Measurements from ENCODE around the gene VWCE.

Gene VWCE

GRCh38 chr11:61294717-61295595 is at the start of gene VWCE:
TSS of gene VWCE (minus strand) at chr11:61295316. CDS start at chr11:61295037, 279 bp downstream.
- peak; percentile 48 to 54 for DNase-seq (ENCODE audit: low read depth in 2 of 2)

- no peak for DNase-seq (ENCODE audit: low read depth in 2 of 2)
Observed at GRCh38 chr11:61343792-61344745, 49.0 kb upstream of the VWCE start.

GRCh38 chr11:61342207-61342803 is 47.2 kb upstream of the VWCE start:
- DNase-seq (ENCODE audit: low read depth in 2 of 2): no peak

- no peak for DNase-seq (ENCODE audit: low read depth in 2 of 2)
Observed at GRCh38 chr11:61341706-61342105, 46.6 kb upstream of the VWCE start.

- DNase-seq (ENCODE audit: low read depth in 2 of 2): no peak
Observed at GRCh38 chr11:61340979-61341378, 45.9 kb upstream of the VWCE start.

- no peak for DNase-seq (ENCODE audit: low read depth in 2 of 2)
Observed at GRCh38 chr11:61339490-61339878, 44.4 kb upstream of the VWCE start.

- no peak for DNase-seq (ENCODE audit: low read depth in 2 of 2)
Observed at GRCh38 chr11:61338783-61339489, 43.8 kb upstream of the VWCE start.

GRCh38 chr11:61337706-61338470 is 42.8 kb upstream of the VWCE start:
- no peak for DNase-seq (ENCODE audit: low read depth in 2 of 2)

GRCh38 chr11:61336171-61336935 is 41.2 kb upstream of the VWCE start:
- peak; percentile 68 to 70 for DNase-seq (ENCODE audit: low read depth in 2 of 2)

- DNase-seq (ENCODE audit: low read depth in 2 of 2): no peak
Observed at GRCh38 chr11:61335355-61335710, 40.2 kb upstream of the VWCE start.

GRCh38 chr11:61334434-61335354 is 39.6 kb upstream of the VWCE start:
- no peak for DNase-seq (ENCODE audit: low read depth in 2 of 2)

- peak in 1 of 2 donors; percentile 9 for DNase-seq (ENCODE audit: low read depth in 2 of 2)
Observed at GRCh38 chr11:61333550-61334433, 38.7 kb upstream of the VWCE start.

GRCh38 chr11:61332797-61333549 is 37.9 kb upstream of the VWCE start, which contains the start of the genes DDB1 and TKFC:
TSS of gene DDB1 (minus strand) at chr11:61333105. CDS start at chr11:61332968, 137 bp downstream.
TSS of gene TKFC (plus strand) at chr11:61333228. CDS start at chr11:61334729, 1,501 bp downstream.
- peak; percentile 94 to 96 for DNase-seq (ENCODE audit: low read depth in 2 of 2)

GRCh38 chr11:61332281-61332796 is 37.2 kb upstream of the VWCE start:
- DNase-seq (ENCODE audit: low read depth in 2 of 2): no peak

- no peak for DNase-seq (ENCODE audit: low read depth in 2 of 2)
Observed at GRCh38 chr11:61331651-61332050, 36.5 kb upstream of the VWCE start.

GRCh38 chr11:61329871-61330270 is 34.8 kb upstream of the VWCE start:
- no peak for DNase-seq (ENCODE audit: low read depth in 2 of 2)

GRCh38 chr11:61328351-61328750 is 33.2 kb upstream of the VWCE start:
- no peak for DNase-seq (ENCODE audit: low read depth in 2 of 2)
